Smooth muscle cell (in vitro differentiated cells): ENCODE measurements around the gene SKOR1. TPM values are rescaled to one million over a fixed set of nuclear protein-coding genes. Genes with fewer than 3 reads are reported as not detected.

Experiments
- DNase-seq: peaks from one replicate; lab custom pipeline; 2025; ENCODE audit not compliant: unreplicated experiment; lab: John Stamatoyannopoulos, UW
- H2AFZ ChIP-seq: fragments of 200-600 bp; sonication (generic); 2 replicates; pipeline ENCODE4 v1.6.0; 2016; ENCODE audit warnings: antibody characterized with exemption, low read depth, mild to moderate bottlenecking
- H3F3A ChIP-seq: fragments of 200-600 bp; sonication (generic); 2 replicates; pipeline ENCODE4 v1.6.0; 2017; ENCODE audit warnings: antibody characterized with exemption, low read depth
- H3K27ac ChIP-seq: fragments of 200-600 bp; sonication (generic); 2 replicates; pipeline ENCODE4 v1.5.1; 2016; ENCODE audit warnings: low read depth, mild to moderate bottlenecking
- H3K27me3 ChIP-seq: fragments of 200-600 bp; sonication (generic); 2 replicates; pipeline ENCODE4 v1.6.1; 2016; ENCODE audit warnings: low read depth, mild to moderate bottlenecking
- H3K36me3 ChIP-seq: fragments of 200-600 bp; sonication (generic); 2 replicates; pipeline ENCODE4 v1.5.1; 2016; ENCODE audit warnings: low read depth
- H3K4me1 ChIP-seq: fragments of 200-600 bp; sonication (generic); 2 replicates; pipeline ENCODE4 v1.5.1; 2016; ENCODE audit warnings: low read depth
- H3K4me2 ChIP-seq: fragments of 200-600 bp; sonication (generic); 2 replicates; pipeline ENCODE4 v1.6.0; 2016; ENCODE audit warnings: mild to moderate bottlenecking
- H3K4me3 ChIP-seq: fragments of 200-600 bp; sonication (generic); 2 replicates; pipeline ENCODE4 v1.5.1; 2016; ENCODE audit warnings: mild to moderate bottlenecking
- H3K79me2 ChIP-seq: fragments of 200-600 bp; sonication (generic); 2 replicates; pipeline ENCODE4 v1.6.0; 2016; ENCODE audit warnings: low read depth, mild to moderate bottlenecking
- H3K9ac ChIP-seq: fragments of 200-600 bp; sonication (generic); 2 replicates; pipeline ENCODE4 v1.6.0; 2016; ENCODE audit warnings: low read depth
- H3K9me3 ChIP-seq: fragments of 200-600 bp; sonication (generic); replicated peaks from 2 replicates; pipeline ENCODE4 v1.5.1; 2016; ENCODE audit warnings: low read depth
- H4K20me1 ChIP-seq: fragments of 200-600 bp; sonication (generic); 2 replicates; pipeline ENCODE4 v1.6.0; 2016; ENCODE audit warnings: low read depth
- WGBS: methylation state at CpG from one replicate; pipeline ENCODE4 v1.1.7; 2016; ENCODE audit warnings: low lambda C conversion rate; 5-methylcytosine and 5-hydroxymethylcytosine counted together
- polyA plus RNA-seq: library from polyadenylated mRNA; unstranded; fragments of >200 nt; fragmentation: Nextera tagmentation; extraction: Ambion mirVana; gene quantifications from 2 replicates; pipeline ENCODE4 v1.2.1, GENCODE V29; 2016
- total RNA-seq: library from RNA; depleted of rRNA; stranded (reverse); fragments of >200 nt; gene quantifications from 2 replicates; pipeline ENCODE4 v1.2.3, GENCODE V29; 2014
- TF ChIP-seq, protein P1 (sequence below): fragments of 200-600 bp; sonication (generic); IDR thresholded peaks from 2 replicates; pipeline ENCODE4 v1.5.1; 2017; ENCODE audit warnings: borderline replicate concordance, mild to moderate bottlenecking, antibody characterized with exemption; ENCODE audit not compliant: insufficient read depth, poor library complexity, severe bottlenecking

Gene SKOR1
- total and polyA plus RNA-seq, 2 experiments from 2014 or later: 0.04 to 0.21 TPM

DNA sequence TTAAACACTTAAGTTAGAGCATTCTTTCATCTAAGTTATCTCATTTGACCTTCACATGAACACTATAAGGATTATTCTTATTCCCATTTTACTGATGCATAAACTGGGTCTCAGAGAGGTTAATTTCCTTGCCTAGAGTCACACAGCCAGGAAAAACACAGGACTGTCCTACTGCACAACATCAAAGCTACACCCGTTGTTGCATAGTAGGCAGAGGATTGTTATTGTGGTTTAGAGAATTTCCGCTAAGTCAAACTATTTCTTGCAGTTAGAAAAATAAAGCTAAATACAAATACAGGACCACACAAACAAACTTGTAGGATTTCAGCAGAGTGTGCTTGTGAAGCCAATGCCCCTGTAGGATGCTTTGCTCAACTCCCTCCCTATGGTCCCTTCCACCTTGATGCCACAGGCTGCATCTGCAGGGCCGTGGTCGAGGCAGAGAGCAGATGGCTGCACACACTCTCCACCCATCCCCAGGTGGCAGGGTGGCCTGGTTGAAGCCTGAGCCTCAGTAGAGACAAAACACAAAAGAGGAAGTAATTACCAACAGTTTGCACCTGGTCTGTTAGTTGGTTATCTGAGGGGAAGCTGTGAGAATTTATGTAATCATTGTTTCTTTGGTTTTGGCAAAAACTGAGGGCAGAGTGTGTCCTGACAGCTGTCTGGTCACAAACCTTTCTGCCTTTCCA lies 41.1 kb upstream of the SKOR1 start:
- Histone ChIP-seq H3K36me3 (no peaks in the 10 kb centered on the region), H3K4me2 (no peak overlapping the region)

GRCh38 chr15:67784856-67785430 lies 40.4 kb upstream of the SKOR1 start:
- Histone ChIP-seq H3K4me1 (peaks cover 47% of the 10 kb centered on the region), H3F3A (no peaks in the 10 kb centered on the region), H2AFZ (no peak overlapping the region), H3K9me3 (no peaks in the 10 kb centered on the region), H3K4me2 (no peak overlapping the region), H3K27ac (no peak overlapping the region), H3K9ac (no peak overlapping the region), H3K27me3 (peaks cover 27% of the 10 kb centered on the region), H3K36me3 (no peaks in the 10 kb centered on the region), H4K20me1 (no peaks in the 10 kb centered on the region), H3K79me2 (no peaks in the 10 kb centered on the region), H3K4me3 (no peak overlapping the region)
- WGBS: 95% methylated on average over 12 of the region's 12 CpGs
- no peak for DNase-seq
- TF ChIP-seq, protein P1, sequence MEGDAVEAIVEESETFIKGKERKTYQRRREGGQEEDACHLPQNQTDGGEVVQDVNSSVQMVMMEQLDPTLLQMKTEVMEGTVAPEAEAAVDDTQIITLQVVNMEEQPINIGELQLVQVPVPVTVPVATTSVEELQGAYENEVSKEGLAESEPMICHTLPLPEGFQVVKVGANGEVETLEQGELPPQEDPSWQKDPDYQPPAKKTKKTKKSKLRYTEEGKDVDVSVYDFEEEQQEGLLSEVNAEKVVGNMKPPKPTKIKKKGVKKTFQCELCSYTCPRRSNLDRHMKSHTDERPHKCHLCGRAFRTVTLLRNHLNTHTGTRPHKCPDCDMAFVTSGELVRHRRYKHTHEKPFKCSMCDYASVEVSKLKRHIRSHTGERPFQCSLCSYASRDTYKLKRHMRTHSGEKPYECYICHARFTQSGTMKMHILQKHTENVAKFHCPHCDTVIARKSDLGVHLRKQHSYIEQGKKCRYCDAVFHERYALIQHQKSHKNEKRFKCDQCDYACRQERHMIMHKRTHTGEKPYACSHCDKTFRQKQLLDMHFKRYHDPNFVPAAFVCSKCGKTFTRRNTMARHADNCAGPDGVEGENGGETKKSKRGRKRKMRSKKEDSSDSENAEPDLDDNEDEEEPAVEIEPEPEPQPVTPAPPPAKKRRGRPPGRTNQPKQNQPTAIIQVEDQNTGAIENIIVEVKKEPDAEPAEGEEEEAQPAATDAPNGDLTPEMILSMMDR: no peak

More for the DNA sequence above, 41.1 kb upstream of the SKOR1 start:
- H3K9me3 ChIP-seq: no peaks in the 10 kb centered on the region
- H3K4me1 ChIP-seq: peaks cover 54% of the 10 kb centered on the region
- H3F3A ChIP-seq: no peaks in the 10 kb centered on the region
- H3K9ac ChIP-seq: no peak overlapping the region
- WGBS: 81% methylated on average over 4 of the region's 4 CpGs
- TF ChIP-seq, protein P1: no peak
- H3K27ac ChIP-seq: no peak overlapping the region
- H3K27me3 ChIP-seq: peaks cover 27% of the 10 kb centered on the region
- no peak overlapping the region for H2AFZ ChIP-seq
- no peaks in the 10 kb centered on the region for H3K79me2 ChIP-seq
- no peaks in the 10 kb centered on the region for H4K20me1 ChIP-seq
- DNase-seq: no peak
- no peak overlapping the region for H3K4me3 ChIP-seq

DNA sequence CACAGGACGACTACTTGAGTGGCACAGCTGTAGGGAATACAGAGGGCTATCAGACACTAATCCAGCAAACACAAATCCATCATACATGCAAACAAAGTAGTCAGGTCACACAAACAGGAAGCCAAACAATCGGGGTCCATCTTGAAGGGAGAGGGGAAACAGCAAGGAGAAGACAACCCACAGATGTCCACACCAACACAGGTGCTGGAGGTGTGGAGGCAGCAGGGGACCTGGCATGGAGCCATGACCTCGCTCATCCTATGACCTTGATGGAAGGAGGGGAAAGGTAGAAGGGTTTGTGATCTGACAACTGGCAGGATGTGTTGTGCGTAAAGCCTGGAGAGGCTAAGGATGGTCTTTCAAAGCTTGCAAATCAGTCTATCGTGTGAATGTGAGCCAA lies 39.9 kb upstream of the SKOR1 start:
- Histone ChIP-seq H4K20me1 (no peaks in the 10 kb centered on the region), H3K4me3 (no peak overlapping the region), H3K4me2 (no peak overlapping the region), H3F3A (no peaks in the 10 kb centered on the region), H3K79me2 (no peaks in the 10 kb centered on the region), H3K27me3 (peaks cover 27% of the 10 kb centered on the region), H3K4me1 (peaks cover 43% of the 10 kb centered on the region), H3K9ac (no peak overlapping the region), H2AFZ (no peak overlapping the region), H3K36me3 (no peaks in the 10 kb centered on the region), H3K9me3 (no peaks in the 10 kb centered on the region), H3K27ac (no peak overlapping the region)
- 91% methylated on average over 5 of the region's 5 CpGs for WGBS
- no peak for DNase-seq
- TF ChIP-seq, protein P1: no peak
